CD8-positive, alpha-beta memory T cell (primary cell): ENCODE data around the gene MCEE. TPM values are rescaled to one million over a fixed set of nuclear protein-coding genes. Genes with fewer than 3 reads are reported as not detected.

Experiments used
- CTCF ChIA-PET: fragments of 350-600 bp; sonication (Branson Sonifier 250); formaldehyde crosslinking; loops from one replicate; lab custom pipeline; 2021; ENCODE audit warnings: antibody characterized with exemption; lab: Charles Lee
- POLR2A ChIA-PET: fragments of 350-600 bp; sonication (Branson Sonifier 250); formaldehyde crosslinking; loops from one replicate; lab custom pipeline; 2021; ENCODE audit warnings: antibody characterized with exemption; lab: Charles Lee
- DNase-seq, 5 donors: peaks; one replicate each; pipeline versions ENCODE4 v3.0.0 to v3.0.0-alpha.2; 2020 to 2022; ENCODE audit warnings: mixed read lengths in 1 of 5
- H3K27ac ChIP-seq: one replicate; pipeline ENCODE4 v1.7.0; 2013; ENCODE audit warnings: low read depth, mild to moderate bottlenecking, low read length, moderate library complexity
- H3K27me3 ChIP-seq: 2 replicates; pipeline ENCODE4 v1.7.0; 2013; ENCODE audit warnings: low read length, mild to moderate bottlenecking; ENCODE audit not compliant: insufficient read depth, poor library complexity, severe bottlenecking
- H3K36me3 ChIP-seq: 2 replicates; pipeline ENCODE4 v1.7.0; 2013; ENCODE audit warnings: mild to moderate bottlenecking, low read length, moderate library complexity; ENCODE audit not compliant: insufficient read depth
- H3K4me1 ChIP-seq: 2 replicates; pipeline ENCODE4 v1.7.0; 2013; ENCODE audit warnings: mild to moderate bottlenecking, low read length, moderate library complexity; ENCODE audit not compliant: insufficient read depth
- H3K4me3 ChIP-seq: 2 replicates; pipeline ENCODE4 v1.7.0; 2013; ENCODE audit warnings: mild to moderate bottlenecking, low read length
- H3K9me3 ChIP-seq: 2 replicates; pipeline ENCODE4 v1.7.0; 2013; ENCODE audit warnings: mild to moderate bottlenecking, low read length
- H3K27ac Mint-ChIP-seq, 8 donors: one replicate each; pipeline ENCODE4 v1.8.0; 2020 to 2021; ENCODE audit warnings: mixed read lengths in 8 of 8, mild to moderate bottlenecking in 6 of 8, inconsistent platforms in 3 of 8, moderate library complexity in 3 of 8
- H3K27me3 Mint-ChIP-seq, 2 donors: one replicate each; pipeline ENCODE4 v1.8.0; 2020 to 2021; ENCODE audit warnings: mixed read lengths in 2 of 2, mild to moderate bottlenecking in 1 of 2, moderate library complexity in 1 of 2
- H3K36me3 Mint-ChIP-seq, 3 donors: one replicate each; pipeline ENCODE4 v1.8.0; 2020 to 2021; ENCODE audit warnings: mixed read lengths in 3 of 3, inconsistent platforms in 1 of 3, mild to moderate bottlenecking in 1 of 3
- H3K4me1 Mint-ChIP-seq, 3 donors: one replicate each; pipeline ENCODE4 v1.8.0; 2020 to 2021; ENCODE audit warnings: mixed read lengths in 3 of 3, inconsistent platforms in 1 of 3, mild to moderate bottlenecking in 1 of 3
- H3K4me3 Mint-ChIP-seq, 7 donors: one replicate each; pipeline ENCODE4 v1.8.0; 2020 to 2021; ENCODE audit warnings: mixed read lengths in 7 of 7, mild to moderate bottlenecking in 6 of 7, moderate library complexity in 4 of 7, inconsistent platforms in 2 of 7
- H3K9me3 Mint-ChIP-seq, 5 donors: one replicate each; pipeline ENCODE4 v1.8.0; 2020 to 2022; ENCODE audit warnings: mixed read lengths in 5 of 5, mild to moderate bottlenecking in 3 of 5, moderate library complexity in 2 of 5, inconsistent platforms in 1 of 5
- polyA plus RNA-seq: library from polyadenylated mRNA; unstranded; fragments of 300-500 nt; fragmentation: Illumina TruSeq; gene quantifications from one replicate; pipeline ENCODE4 v1.2.3, GENCODE V29; 2021
- total RNA-seq, 2 experiments: library from RNA; stranded (reverse); gene quantifications; one replicate each; pipeline ENCODE4 v1.2.3, GENCODE V29; 2021

The MCEE gene
- total and polyA plus RNA-seq, 3 experiments from 2014 or later: 12.3 to 21.8 (median 13.5) TPM

DNA sequence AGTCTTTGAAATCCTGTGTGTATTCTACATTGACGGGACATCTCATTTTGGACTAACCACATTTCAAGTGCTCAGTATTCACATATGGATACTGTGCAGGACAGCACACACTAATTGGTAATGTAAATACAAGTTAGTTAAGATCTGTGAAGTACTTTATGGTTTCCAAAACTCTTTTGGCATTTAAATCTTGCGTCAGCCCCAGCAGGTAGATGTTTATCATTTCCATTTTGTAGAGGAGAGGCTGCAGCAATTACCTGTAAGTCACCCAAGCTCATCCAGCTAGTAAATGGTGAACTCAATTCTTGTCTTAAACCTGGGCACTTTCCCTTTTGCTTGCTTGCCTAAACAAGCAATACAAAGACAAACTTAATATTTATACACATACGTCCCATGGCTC is 63.2 kb downstream of the MCEE start:
- ChIA-PET CTCF (no interaction called here), POLR2A (interaction anchor here (0.6 to 2.4 kb wide), 2 partner anchors 64 to 1182 kb away, joined by 5 to 21 read pairs; partner anchors contain the start of gene MPHOSPH10)
- H3K27me3 ChIP-seq: no peaks in the 10 kb centered on the region
- Mint-ChIP-seq H3K27ac (peak overlapping the region; percentile 33 to 100 (median 78)), H3K9me3 (peaks cover 0 to 3% (median 0%) of the 10 kb centered on the region in 5 donors), H3K36me3 (peaks cover 0 to 25% (median 0%) of the 10 kb centered on the region in 3 donors), H3K4me3 (peak overlapping the region in 6 of 7 donors; percentile 43 to 74 (median 50)), H3K4me1 (peaks cover 40 to 52% (median 45%) of the 10 kb centered on the region in 3 donors), H3K27me3 (peaks cover 0 to 5% of the 10 kb centered on the region in 2 donors)
- H3K4me1 ChIP-seq: peaks cover 32% of the 10 kb centered on the region
- no peak overlapping the region for H3K4me3 ChIP-seq
- no peak overlapping the region for H3K27ac ChIP-seq
- no peak for DNase-seq
- no peaks in the 10 kb centered on the region for H3K36me3 ChIP-seq
- no peaks in the 10 kb centered on the region for H3K9me3 ChIP-seq

DNA sequence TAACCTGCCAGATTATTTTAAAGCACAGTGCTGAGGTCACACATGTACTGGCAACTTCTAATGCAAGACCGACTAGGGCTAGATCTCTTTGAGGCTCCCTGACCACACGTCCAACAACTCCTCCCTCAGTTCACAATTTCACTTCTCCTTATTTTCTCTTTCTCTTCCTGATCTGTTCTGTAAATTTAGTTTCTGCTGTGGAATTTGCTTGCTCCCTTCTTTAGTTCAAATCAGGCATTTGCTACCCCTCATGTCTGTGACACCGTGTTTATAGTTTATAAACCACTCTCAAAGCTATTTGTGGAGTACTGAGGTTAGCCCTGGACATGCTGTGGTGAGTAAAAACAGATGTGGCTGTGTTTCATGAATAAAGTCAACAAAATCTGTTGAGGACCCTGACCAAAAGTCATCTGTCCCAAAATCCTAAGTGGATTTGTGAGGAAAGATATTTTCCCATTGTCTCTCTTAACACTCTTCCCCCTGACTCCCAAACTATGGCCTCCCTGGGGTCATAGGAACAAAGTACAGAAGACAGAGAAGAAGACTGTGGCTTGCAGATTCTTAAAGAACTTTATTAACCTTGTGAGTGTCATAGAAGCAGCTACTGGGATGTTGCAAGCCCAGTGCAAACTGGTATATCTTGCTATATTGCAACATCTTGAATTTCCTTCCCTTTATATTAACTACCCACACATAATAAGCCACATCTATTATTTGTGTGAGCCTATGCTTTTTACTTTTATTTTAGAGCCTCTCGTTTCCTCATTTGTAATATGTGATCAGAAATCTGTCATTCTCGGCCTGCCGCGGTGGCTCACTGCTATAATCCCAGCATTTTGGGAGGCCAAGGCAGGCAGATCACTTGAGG is 65.0 kb downstream of the MCEE start:
- Histone ChIP-seq H3K4me1 (peaks cover 17% of the 10 kb centered on the region), H3K9me3 (no peaks in the 10 kb centered on the region), H3K36me3 (no peaks in the 10 kb centered on the region), H3K27me3 (no peaks in the 10 kb centered on the region), H3K4me3 (no peak overlapping the region), H3K27ac (no peak overlapping the region)
- Mint-ChIP-seq H3K9me3 (peaks cover 0 to 3% (median 0%) of the 10 kb centered on the region in 5 donors), H3K36me3 (peaks cover 0 to 16% (median 0%) of the 10 kb centered on the region in 3 donors), H3K4me1 (peaks cover 21 to 34% (median 26%) of the 10 kb centered on the region in 3 donors), H3K4me3 (peak overlapping the region in 1 of 7 donors; percentile 52), H3K27ac (peak overlapping the region in 3 of 8 donors; percentile 15 to 29 (median 16)), H3K27me3 (peaks cover 12 to 16% of the 10 kb centered on the region in 2 donors)
- no peak for DNase-seq
- CTCF ChIA-PET: no interaction called here
- POLR2A ChIA-PET: no interaction called here

DNA sequence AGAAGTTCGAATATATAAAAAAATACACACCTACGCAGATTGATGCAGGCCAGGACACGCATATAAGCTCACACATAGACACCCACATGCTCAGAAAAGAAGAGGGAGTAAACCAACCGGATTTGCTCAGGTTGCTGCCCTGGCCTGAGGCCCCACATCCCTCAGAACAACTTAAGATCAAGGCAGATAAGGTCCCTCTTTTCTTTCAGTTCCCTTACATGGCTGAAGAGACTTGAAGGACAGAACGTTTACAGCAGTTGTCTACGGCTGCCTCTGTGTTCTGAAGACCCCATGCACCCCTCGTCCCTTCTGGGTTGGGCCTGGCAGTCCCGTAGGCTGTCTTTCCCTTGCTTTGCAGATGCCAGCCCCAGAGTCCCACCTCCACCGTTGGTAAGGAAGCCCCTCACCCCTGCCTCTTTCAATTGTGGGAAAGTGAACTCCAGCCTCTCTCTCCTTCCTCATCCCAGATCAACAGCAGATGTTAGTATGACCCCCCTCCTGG is 65.9 kb downstream of the MCEE start:
- Histone ChIP-seq H3K4me1 (peaks cover 9% of the 10 kb centered on the region), H3K27ac (no peak overlapping the region), H3K27me3 (no peaks in the 10 kb centered on the region), H3K36me3 (no peaks in the 10 kb centered on the region), H3K9me3 (no peaks in the 10 kb centered on the region), H3K4me3 (no peak overlapping the region)
- ChIA-PET POLR2A (no interaction called here), CTCF (no interaction called here)
- Mint-ChIP-seq H3K9me3 (peaks cover 0 to 3% (median 0%) of the 10 kb centered on the region in 5 donors), H3K27me3 (peaks cover 12 to 25% of the 10 kb centered on the region in 2 donors), H3K27ac (peak overlapping the region in 1 of 8 donors; percentile 49), H3K4me3 (peak overlapping the region in 1 of 7 donors; percentile 32), H3K36me3 (peaks cover 0 to 14% (median 0%) of the 10 kb centered on the region in 3 donors), H3K4me1 (peaks cover 13 to 25% (median 18%) of the 10 kb centered on the region in 3 donors)
- DNase-seq: no peak

DNA sequence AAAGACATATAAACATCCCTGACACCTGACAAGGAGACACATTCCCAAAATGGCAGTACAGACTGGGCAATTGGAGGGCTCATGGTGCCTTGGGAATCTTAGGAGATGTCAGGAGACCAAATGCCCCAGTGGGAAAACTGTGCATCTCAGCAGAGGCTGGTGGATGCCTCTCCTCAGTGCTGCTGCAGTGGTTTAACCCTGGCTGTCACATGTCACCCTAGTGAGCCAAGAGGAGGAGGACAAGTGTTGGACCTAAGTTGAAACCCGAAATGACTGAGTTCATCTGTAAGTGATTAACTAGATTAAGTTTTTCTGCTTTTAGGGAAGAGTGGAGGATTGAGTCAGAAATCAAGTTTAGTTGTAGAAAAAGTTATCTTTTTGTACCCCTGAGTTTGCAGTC is 66.8 kb downstream of the MCEE start:
- Histone ChIP-seq H3K4me1 (peaks cover 5% of the 10 kb centered on the region), H3K4me3 (no peak overlapping the region), H3K36me3 (no peaks in the 10 kb centered on the region), H3K9me3 (no peaks in the 10 kb centered on the region), H3K27ac (no peak overlapping the region), H3K27me3 (no peaks in the 10 kb centered on the region)
- Mint-ChIP-seq H3K27ac (no peak overlapping the region), H3K36me3 (peaks cover 0 to 5% (median 0%) of the 10 kb centered on the region in 3 donors), H3K4me3 (no peak overlapping the region), H3K4me1 (peaks cover 10 to 16% (median 12%) of the 10 kb centered on the region in 3 donors), H3K9me3 (peaks cover 0 to 2% (median 0%) of the 10 kb centered on the region in 5 donors), H3K27me3 (peaks cover 12 to 27% of the 10 kb centered on the region in 2 donors)
- CTCF ChIA-PET: no interaction called here
- POLR2A ChIA-PET: no interaction called here
- no peak for DNase-seq

DNA sequence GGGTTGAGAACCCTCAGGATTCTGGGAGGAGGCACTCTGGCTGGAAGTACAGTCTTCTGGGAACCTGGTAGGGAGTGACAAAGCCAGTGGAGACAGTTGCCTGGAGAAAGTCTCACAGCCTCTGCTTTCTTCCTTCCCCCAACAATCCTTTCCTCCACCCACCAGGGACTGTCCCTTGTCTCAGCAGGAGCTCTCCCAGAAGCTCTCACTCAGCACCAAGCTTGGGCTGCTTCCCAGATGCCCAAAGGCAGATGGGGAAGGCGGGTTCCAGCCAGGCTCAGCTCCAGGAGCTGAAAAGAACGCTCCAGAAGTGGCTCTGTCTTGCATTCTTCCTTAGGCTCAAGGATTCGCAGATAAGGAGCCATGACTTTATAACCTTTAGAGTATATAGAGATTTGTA is 69.2 kb downstream of the MCEE start:
- Mint-ChIP-seq H3K36me3 (no peaks in the 10 kb centered on the region), H3K27ac (peak overlapping the region in 2 of 8 donors; percentile 30 to 66), H3K27me3 (peaks cover 9 to 27% of the 10 kb centered on the region in 2 donors), H3K4me3 (no peak overlapping the region), H3K9me3 (no peaks in the 10 kb centered on the region), H3K4me1 (no peaks in the 10 kb centered on the region)
- Histone ChIP-seq H3K9me3 (no peaks in the 10 kb centered on the region), H3K4me1 (no peaks in the 10 kb centered on the region), H3K36me3 (no peaks in the 10 kb centered on the region), H3K27ac (no peak overlapping the region), H3K4me3 (no peak overlapping the region), H3K27me3 (no peaks in the 10 kb centered on the region)
- POLR2A ChIA-PET: no interaction called here
- CTCF ChIA-PET: interaction anchor here (1.4 kb wide), 1 partner anchor 13 kb away, joined by 3 read pairs; no protein-coding TSS in a partner anchor
- no peak for DNase-seq

DNA sequence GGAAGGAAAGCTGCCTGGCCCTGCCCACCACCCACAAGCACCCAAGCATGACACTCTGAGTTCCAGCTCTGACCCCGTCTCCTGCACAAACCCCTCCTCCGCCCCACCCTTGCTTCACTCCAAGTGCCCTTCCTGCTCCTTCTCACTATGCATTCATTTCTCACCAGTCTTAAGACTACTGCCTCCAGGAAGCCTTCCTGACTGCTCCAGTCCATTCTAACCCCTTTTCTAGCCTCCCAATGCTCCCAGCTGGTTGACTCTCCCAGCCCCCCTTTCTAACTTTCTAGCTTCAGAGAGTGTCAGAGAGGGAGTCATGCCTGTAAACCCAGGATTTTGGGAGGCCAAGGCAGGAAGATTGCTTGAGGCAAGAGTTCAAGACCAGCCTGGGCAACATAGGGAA is 69.8 kb downstream of the MCEE start:
- no peaks in the 10 kb centered on the region for H3K4me1 Mint-ChIP-seq
- H3K27me3 ChIP-seq: no peaks in the 10 kb centered on the region
- ChIA-PET CTCF (interaction anchor here (1.4 kb wide), 1 partner anchor 12 kb away, joined by 3 read pairs; no protein-coding TSS in a partner anchor), POLR2A (no interaction called here)
- no peaks in the 10 kb centered on the region for H3K36me3 ChIP-seq
- H3K4me1 ChIP-seq: no peaks in the 10 kb centered on the region
- H3K36me3 Mint-ChIP-seq: no peaks in the 10 kb centered on the region
- no peak overlapping the region for H3K4me3 ChIP-seq
- no peaks in the 10 kb centered on the region for H3K9me3 Mint-ChIP-seq
- H3K27me3 Mint-ChIP-seq: peaks cover 8 to 27% of the 10 kb centered on the region in 2 donors
- no peak overlapping the region for H3K27ac ChIP-seq
- no peak for DNase-seq
- H3K4me3 Mint-ChIP-seq: no peak overlapping the region
- peak overlapping the region in 2 of 8 donors; percentile 30 to 70 for H3K27ac Mint-ChIP-seq
- no peaks in the 10 kb centered on the region for H3K9me3 ChIP-seq
